ENCODE data around the gene TSSK2.

The TSSK2 gene

GRCh38 chr22:19106886-19107729, 24.0 kb upstream of the TSSK2 start:
- no peak for DNase-seq

GRCh38 chr22:19107730-19108074, 23.4 kb upstream of the TSSK2 start:
- DNase-seq: no peak

GRCh38 chr22:19108807-19109197, 22.3 kb upstream of the TSSK2 start:
- DNase-seq: no peak

GRCh38 chr22:19109198-19110063, 21.7 kb upstream of the TSSK2 start:
- DNase-seq: peak; percentile 36 to 39

GRCh38 chr22:19110064-19110458, 21.0 kb upstream of the TSSK2 start:
- no peak for DNase-seq

GRCh38 chr22:19110646-19111045, 20.5 kb upstream of the TSSK2 start:
- DNase-seq: no peak

GRCh38 chr22:19111140-19111539, 20.0 kb upstream of the TSSK2 start:
- DNase-seq: no peak

GRCh38 chr22:19111584-19111983, 19.5 kb upstream of the TSSK2 start:
- DNase-seq: no peak

- no peak for DNase-seq
These were observed 17.7 kb upstream of the TSSK2 start for GRCh38 chr22:19113429-19113828.

- no peak for DNase-seq
These were observed 16.0 kb upstream of the TSSK2 start for GRCh38 chr22:19114984-19115552.

GRCh38 chr22:19115628-19116027, 15.5 kb upstream of the TSSK2 start:
- no peak for DNase-seq

- DNase-seq: no peak
These were observed 14.0 kb upstream of the TSSK2 start for GRCh38 chr22:19117111-19117512.

GRCh38 chr22:19118329-19118880, 12.7 kb upstream of the TSSK2 start:
- DNase-seq: peak; percentile 27 to 37

- DNase-seq: no peak
These were observed 11.2 kb upstream of the TSSK2 start for GRCh38 chr22:19119949-19120348.

GRCh38 chr22:19120829-19121630, 10.1 kb upstream of the TSSK2 start:
- DNase-seq: no peak

GRCh38 chr22:19121631-19122142, 9.4 kb upstream of the TSSK2 start:
- peak; percentile 62 to 63 for DNase-seq

GRCh38 chr22:19122143-19122751, 8.9 kb upstream of the TSSK2 start, which contains the start of gene DGCR2:
Gene DGCR2, minus strand, starts transcription at chr22:19122412. Its CDS starts 206 bp downstream, at chr22:19122206.
- peak; percentile 97 to 98 for DNase-seq

- DNase-seq: no peak
These were observed 8.2 kb upstream of the TSSK2 start for GRCh38 chr22:19122752-19123492.

- DNase-seq: no peak
These were observed 7.2 kb upstream of the TSSK2 start for GRCh38 chr22:19123936-19124335.

- no peak for DNase-seq
These were observed 6.7 kb upstream of the TSSK2 start for GRCh38 chr22:19124377-19124776.

GRCh38 chr22:19125011-19125410, 6.1 kb upstream of the TSSK2 start:
- no peak for DNase-seq

All from activated T-cell treated with anti-CD3 and anti-CD28 coated beads, Interleukin-2, amount 50 U/mL, for 48 hours (primary cell).